Sigmoid colon (tissue), 4 donors: ENCODE data around the gene ZFP3.

Experiments
- CTCF ChIP-seq, 4 experiments: fragments of 450-650 bp in 3 of 4; fragments of 200-600 bp in 1 of 4; IDR thresholded peaks; one replicate each; pipeline ENCODE4 v1.5.1; 2016 to 2019; ENCODE audit warnings: antibody characterized with exemption in 4 of 4, mild to moderate bottlenecking in 3 of 4, moderate library complexity in 2 of 4
- POLR2A ChIP-seq, 2 donors: fragments of 450-650 bp; IDR thresholded peaks; one replicate each; pipeline ENCODE4 v1.6.1; 2016; ENCODE audit warnings: antibody characterized with exemption in 2 of 2, mild to moderate bottlenecking in 2 of 2, moderate library complexity in 2 of 2
- POLR2AphosphoS5 ChIP-seq, 4 donors: sonication (generic); formaldehyde crosslinking; IDR thresholded peaks; one replicate each; pipeline ENCODE4 v1.6.1; 2017; ENCODE audit warnings: antibody characterized with exemption in 4 of 4

DNA sequence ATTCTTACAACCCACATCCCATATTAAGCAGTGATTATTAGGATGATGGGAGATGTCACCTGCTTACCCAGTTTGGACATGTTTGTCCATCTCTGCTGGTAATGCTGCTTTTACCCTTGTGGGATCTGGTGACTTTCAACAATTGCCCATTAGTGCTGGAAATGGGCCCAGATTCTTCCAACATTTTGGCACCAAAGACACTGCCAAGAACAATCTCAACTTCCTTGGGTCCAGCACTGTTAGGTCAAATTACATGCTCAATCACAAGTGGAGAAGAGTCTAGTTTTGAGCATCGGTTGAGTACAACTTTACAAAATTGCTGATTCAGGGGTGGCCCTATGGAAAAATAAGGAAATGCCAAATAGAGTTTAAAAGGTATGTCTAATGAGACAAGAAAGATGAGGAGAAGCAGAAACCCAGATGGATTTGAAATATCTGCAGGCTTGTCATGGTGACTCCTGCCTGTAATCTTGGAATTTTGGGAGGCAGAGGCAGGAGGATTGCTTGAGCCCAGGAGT lies 13.0 kb upstream of the ZFP3 start:
- TF ChIP-seq CTCF (IDR thresholded peaks at IDR 0.05): no peak
- no peak for TF ChIP-seq POLR2A (IDR thresholded peaks at IDR 0.05)
- no peak for TF ChIP-seq POLR2AphosphoS5 (IDR thresholded peaks at IDR 0.05)
